KOPT-K1 (cell line): ENCODE results near the gene NECTIN4.

Experiments
- H3K27ac ChIP-seq: fragments of 200-600 bp; sonication (generic); 2 replicates; pipeline ENCODE4 v1.5.1; 2016; ENCODE audit warnings: antibody characterized with exemption, mild to moderate bottlenecking, low read depth, low read length; ENCODE audit not compliant: poor library complexity, severe bottlenecking
- H3K36me3 ChIP-seq: fragments of 200-600 bp; sonication (generic); 2 replicates; pipeline ENCODE4 v1.5.1; 2017; ENCODE audit warnings: antibody characterized with exemption, mild to moderate bottlenecking, low read length, moderate library complexity; ENCODE audit not compliant: insufficient read depth
- H3K9me3 ChIP-seq: fragments of 200-600 bp; sonication (generic); 2 replicates; pipeline ENCODE4 v1.5.1; 2017; ENCODE audit warnings: antibody characterized with exemption, low read length, mild to moderate bottlenecking; ENCODE audit not compliant: insufficient read depth, poor library complexity, severe bottlenecking

The NECTIN4 gene

GRCh38 chr1:161094481-161094880, 5.1 kb upstream of the NECTIN4 start:
- H3K27ac ChIP-seq = no peak overlapping the region
- no peaks in the 10 kb centered on the region for H3K9me3 ChIP-seq
- H3K36me3 ChIP-seq = peaks cover 6% of the 10 kb centered on the region

GRCh38 chr1:161092621-161093028, 3.3 kb upstream of the NECTIN4 start:
- H3K27ac ChIP-seq = no peak overlapping the region
- no peaks in the 10 kb centered on the region for H3K9me3 ChIP-seq
- H3K36me3 ChIP-seq = no peaks in the 10 kb centered on the region

GRCh38 chr1:161091796-161092507, 2.6 kb upstream of the NECTIN4 start:
- H3K36me3 ChIP-seq = no peaks in the 10 kb centered on the region
- no peak overlapping the region for H3K27ac ChIP-seq
- no peaks in the 10 kb centered on the region for H3K9me3 ChIP-seq

GRCh38 chr1:161091093-161091492, 1.7 kb upstream of the NECTIN4 start:
- H3K27ac ChIP-seq = no peak overlapping the region
- H3K36me3 ChIP-seq = no peaks in the 10 kb centered on the region
- H3K9me3 ChIP-seq = no peaks in the 10 kb centered on the region

GRCh38 chr1:161090617-161091016, 1.3 kb upstream of the NECTIN4 start:
- no peaks in the 10 kb centered on the region for H3K9me3 ChIP-seq
- H3K36me3 ChIP-seq = no peaks in the 10 kb centered on the region
- no peak overlapping the region for H3K27ac ChIP-seq

GRCh38 chr1:161089938-161090337, 580 bp upstream of the NECTIN4 start:
- H3K9me3 ChIP-seq = no peaks in the 10 kb centered on the region
- no peaks in the 10 kb centered on the region for H3K36me3 ChIP-seq
- H3K27ac ChIP-seq = no peak overlapping the region

- no peak overlapping the region for H3K27ac ChIP-seq
- H3K36me3 ChIP-seq = no peaks in the 10 kb centered on the region
- H3K9me3 ChIP-seq = no peaks in the 10 kb centered on the region
Measured at GRCh38 chr1:161088587-161089110, 709 bp downstream of the NECTIN4 start.

- Histone ChIP-seq H3K9me3 (no peaks in the 10 kb centered on the region), H3K36me3 (no peaks in the 10 kb centered on the region), H3K27ac (no peak overlapping the region)
Measured at GRCh38 chr1:161086457-161086856, 2.9 kb downstream of the NECTIN4 start.

- H3K9me3 ChIP-seq = no peaks in the 10 kb centered on the region
- H3K27ac ChIP-seq = no peak overlapping the region
Measured at GRCh38 chr1:161085165-161085564, 4.2 kb downstream of the NECTIN4 start.

GRCh38 chr1:161084597-161084988, 4.8 kb downstream of the NECTIN4 start:
- H3K27ac ChIP-seq = no peak overlapping the region
- no peaks in the 10 kb centered on the region for H3K36me3 ChIP-seq
- no peaks in the 10 kb centered on the region for H3K9me3 ChIP-seq

More at GRCh38 chr1:161085165-161085564, 4.2 kb downstream of the NECTIN4 start:
- H3K36me3 ChIP-seq = no peaks in the 10 kb centered on the region

GRCh38 chr1:161083748-161084596, 5.4 kb downstream of the NECTIN4 start:
- no peaks in the 10 kb centered on the region for H3K9me3 ChIP-seq
- H3K27ac ChIP-seq = no peak overlapping the region
- H3K36me3 ChIP-seq = no peaks in the 10 kb centered on the region

GRCh38 chr1:161082996-161083747, 6.2 kb downstream of the NECTIN4 start:
- no peak overlapping the region for H3K27ac ChIP-seq
- H3K36me3 ChIP-seq = no peaks in the 10 kb centered on the region
- no peaks in the 10 kb centered on the region for H3K9me3 ChIP-seq

GRCh38 chr1:161082483-161082882, 6.9 kb downstream of the NECTIN4 start:
- no peak overlapping the region for H3K27ac ChIP-seq
- H3K36me3 ChIP-seq = no peaks in the 10 kb centered on the region
- no peaks in the 10 kb centered on the region for H3K9me3 ChIP-seq

- Histone ChIP-seq H3K9me3 (no peaks in the 10 kb centered on the region), H3K27ac (no peak overlapping the region), H3K36me3 (no peaks in the 10 kb centered on the region)
Measured at GRCh38 chr1:161081519-161081918, 7.8 kb downstream of the NECTIN4 start.
